ENCODE results near the gene PZP. TPM values are rescaled to one million over a fixed set of nuclear protein-coding genes. Genes with fewer than 3 reads are reported as not detected.
"Not testable (repeated sequence)": the region's sequence is repeated elsewhere in the genome, so short reads cannot be mapped to it uniquely, and the experiment has no call there.

PZP gene
- not detected in 2 replicates for total RNA-seq (2014; rRNA removed; shearing (Covaris generic))

DNA sequence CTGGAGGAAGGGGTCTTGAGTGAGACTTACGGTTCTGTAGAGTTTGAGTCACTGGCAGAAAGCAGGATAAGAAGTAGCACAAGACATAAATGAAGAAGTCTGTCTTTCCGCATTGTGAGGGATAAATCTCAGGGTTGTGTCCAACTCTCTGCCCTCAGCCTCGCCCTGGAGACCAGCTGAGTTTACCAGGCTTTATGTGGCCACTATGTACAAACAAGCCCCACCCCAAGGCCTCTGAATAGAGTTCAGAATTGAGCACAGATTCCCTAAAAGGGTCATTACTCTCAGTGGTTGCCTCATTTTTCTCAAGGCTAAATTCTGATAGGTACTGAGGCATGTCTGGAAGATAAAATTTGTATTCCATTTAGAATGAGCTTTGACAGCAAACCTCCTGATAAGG lies at the start of gene PZP:
PZP (minus strand) TSS at position 167 of the 400 bp plus-strand sequence; CDS start at position 113, 54 bp downstream.
- DNase-seq, result no peak
- Histone ChIP-seq H3K4me3 (ENCODE audit: insufficient read depth, low read depth, low read length) (no peak within 1 kb of the TSS), H3K27me3 (ENCODE audit: control insufficient read depth, insufficient read depth, low read length) (no peaks in the 10 kb centered on the region), H3K36me3 (replicated peaks; ENCODE audit: control insufficient read depth, insufficient read depth, low read length) (no peaks in the 10 kb centered on the region)

- no peak for DNase-seq
- Histone ChIP-seq H3K27me3 (ENCODE audit: control insufficient read depth, insufficient read depth, low read length) (no peaks in the 10 kb centered on the region), H3K4me3 (ENCODE audit: insufficient read depth, low read depth, low read length) (no peak overlapping the region), H3K36me3 (replicated peaks; ENCODE audit: control insufficient read depth, insufficient read depth, low read length) (no peaks in the 10 kb centered on the region)
Observed at GRCh38 chr12:9256758-9257405, 48.7 kb upstream of the PZP start.

DNA sequence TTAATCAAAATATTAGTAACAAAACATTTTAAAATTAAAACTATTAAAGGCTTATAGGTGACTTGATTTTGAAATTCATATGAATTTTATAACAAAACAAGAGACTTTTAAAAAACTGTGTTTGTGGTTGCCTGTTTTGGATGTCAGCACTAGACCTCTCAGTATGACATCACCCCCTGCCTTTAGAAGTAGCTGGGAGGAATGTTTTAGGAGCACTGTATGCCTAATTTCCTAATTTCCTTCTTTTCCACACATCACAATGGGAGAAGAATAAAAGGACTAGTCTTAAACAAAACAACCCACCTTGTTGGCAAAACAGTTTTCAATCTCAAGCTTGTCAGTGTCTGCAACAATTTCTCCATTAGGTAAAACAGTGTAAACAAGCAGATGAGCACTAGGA lies 48.1 kb upstream of the PZP start:
- Histone ChIP-seq H3K4me3 (ENCODE audit: insufficient read depth, low read depth, low read length) (no peak overlapping the region), H3K36me3 (replicated peaks; ENCODE audit: control insufficient read depth, insufficient read depth, low read length) (no peaks in the 10 kb centered on the region)
- DNase-seq, result peak; percentile 54

GRCh38 chr12:9255837-9256236 lies 47.6 kb upstream of the PZP start:
- H3K36me3 ChIP-seq (replicated peaks; ENCODE audit: control insufficient read depth, insufficient read depth, low read length), result no peaks in the 10 kb centered on the region
- no peaks in the 10 kb centered on the region for H3K27me3 ChIP-seq (ENCODE audit: control insufficient read depth, insufficient read depth, low read length)
- DNase-seq, result no peak
- no peak overlapping the region for H3K4me3 ChIP-seq (ENCODE audit: insufficient read depth, low read depth, low read length)

More for the DNA sequence above, 48.1 kb upstream of the PZP start:
- H3K27me3 ChIP-seq (ENCODE audit: control insufficient read depth, insufficient read depth, low read length), result no peaks in the 10 kb centered on the region

GRCh38 chr12:9253464-9253863 lies 45.3 kb upstream of the PZP start:
- no peak overlapping the region for H3K4me3 ChIP-seq (ENCODE audit: insufficient read depth, low read depth, low read length)
- no peaks in the 10 kb centered on the region for H3K36me3 ChIP-seq (replicated peaks; ENCODE audit: control insufficient read depth, insufficient read depth, low read length)
- DNase-seq, result peak; percentile 22
- H3K27me3 ChIP-seq (ENCODE audit: control insufficient read depth, insufficient read depth, low read length), result no peaks in the 10 kb centered on the region

GRCh38 chr12:9252791-9253190 lies 44.6 kb upstream of the PZP start:
- H3K27me3 ChIP-seq (ENCODE audit: control insufficient read depth, insufficient read depth, low read length); DNase-seq; H3K4me3 ChIP-seq (ENCODE audit: insufficient read depth, low read depth, low read length); H3K36me3 ChIP-seq (replicated peaks; ENCODE audit: control insufficient read depth, insufficient read depth, low read length): not testable (repeated sequence)

- H3K36me3 ChIP-seq (replicated peaks; ENCODE audit: control insufficient read depth, insufficient read depth, low read length), result no peaks in the 10 kb centered on the region
- no peaks in the 10 kb centered on the region for H3K27me3 ChIP-seq (ENCODE audit: control insufficient read depth, insufficient read depth, low read length)
- H3K4me3 ChIP-seq (ENCODE audit: insufficient read depth, low read depth, low read length), result no peak overlapping the region
- no peak for DNase-seq
Observed at GRCh38 chr12:9252256-9252655, 44.1 kb upstream of the PZP start.

- H3K27me3 ChIP-seq (ENCODE audit: control insufficient read depth, insufficient read depth, low read length), result no peaks in the 10 kb centered on the region
- DNase-seq, result no peak
- H3K36me3 ChIP-seq (replicated peaks; ENCODE audit: control insufficient read depth, insufficient read depth, low read length), result no peaks in the 10 kb centered on the region
- no peak overlapping the region for H3K4me3 ChIP-seq (ENCODE audit: insufficient read depth, low read depth, low read length)
Observed at GRCh38 chr12:9248435-9248834, 40.2 kb upstream of the PZP start.

- Histone ChIP-seq H3K27me3 (ENCODE audit: control insufficient read depth, insufficient read depth, low read length) (no peaks in the 10 kb centered on the region), H3K36me3 (replicated peaks; ENCODE audit: control insufficient read depth, insufficient read depth, low read length) (no peaks in the 10 kb centered on the region)
- no peak for DNase-seq
Observed at GRCh38 chr12:9244894-9245293, 36.7 kb upstream of the PZP start.

DNA sequence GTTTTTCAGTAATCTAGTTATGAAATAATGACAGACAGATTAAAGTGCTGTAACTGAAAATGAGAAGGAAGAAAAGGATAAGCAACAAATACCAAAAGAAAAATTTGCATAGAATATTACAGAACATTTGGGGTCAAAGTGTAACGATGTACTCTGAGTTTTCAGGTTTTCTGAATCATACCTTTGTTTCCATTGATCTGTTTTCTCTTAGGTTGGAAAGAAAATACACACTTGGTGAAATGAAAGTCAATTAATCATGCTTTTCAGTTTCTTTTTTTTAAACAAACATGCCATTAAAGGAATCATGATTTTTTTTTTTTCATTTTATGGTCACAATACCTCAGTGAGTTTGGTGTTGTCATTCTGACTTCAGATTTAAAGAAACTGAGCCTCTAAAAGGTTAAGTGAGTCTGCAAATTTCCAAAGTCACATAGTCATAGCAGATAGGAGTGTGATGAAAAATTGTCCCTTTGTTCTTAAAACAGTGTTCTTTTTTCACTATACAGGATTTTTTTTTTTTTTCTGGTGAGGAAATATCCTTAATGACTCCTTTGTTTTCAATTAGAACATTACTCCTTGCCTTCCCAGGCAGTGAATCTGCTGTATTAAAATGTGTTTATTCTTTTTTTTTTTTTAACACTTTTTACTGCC lies 35.9 kb upstream of the PZP start:
- Histone ChIP-seq H3K4me3 (ENCODE audit: insufficient read depth, low read depth, low read length) (no peak overlapping the region), H3K36me3 (replicated peaks; ENCODE audit: control insufficient read depth, insufficient read depth, low read length) (no peaks in the 10 kb centered on the region), H3K27me3 (ENCODE audit: control insufficient read depth, insufficient read depth, low read length) (no peaks in the 10 kb centered on the region)
- no peak for DNase-seq

More at GRCh38 chr12:9244894-9245293, 36.7 kb upstream of the PZP start:
- H3K4me3 ChIP-seq (ENCODE audit: insufficient read depth, low read depth, low read length), result no peak overlapping the region

DNA sequence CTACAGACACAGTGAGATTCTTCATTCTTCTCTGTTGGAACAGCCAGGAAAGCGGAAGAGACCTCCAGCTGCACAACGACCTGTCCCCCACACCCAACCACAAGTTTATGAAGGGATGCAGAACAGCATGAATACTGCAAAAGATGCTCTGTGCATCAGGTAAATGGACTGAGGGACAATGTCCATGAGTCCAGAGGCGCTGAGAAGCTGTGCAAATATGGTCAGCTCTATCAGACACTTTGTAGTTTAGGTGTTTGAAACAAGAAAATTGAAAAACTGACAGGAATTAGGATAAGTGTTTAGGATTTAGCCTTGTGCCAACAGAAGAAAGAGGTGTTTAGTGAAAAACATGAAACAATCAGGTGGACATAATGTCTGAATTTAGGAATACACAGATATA lies 33.1 kb upstream of the PZP start:
- no peak overlapping the region for H3K4me3 ChIP-seq (ENCODE audit: insufficient read depth, low read depth, low read length)
- no peaks in the 10 kb centered on the region for H3K36me3 ChIP-seq (replicated peaks; ENCODE audit: control insufficient read depth, insufficient read depth, low read length)
- no peak for DNase-seq
- H3K27me3 ChIP-seq (ENCODE audit: control insufficient read depth, insufficient read depth, low read length), result no peaks in the 10 kb centered on the region

GRCh38 chr12:9240776-9241175 lies 32.6 kb upstream of the PZP start:
- Histone ChIP-seq H3K36me3 (replicated peaks; ENCODE audit: control insufficient read depth, insufficient read depth, low read length) (no peaks in the 10 kb centered on the region), H3K27me3 (ENCODE audit: control insufficient read depth, insufficient read depth, low read length) (no peaks in the 10 kb centered on the region), H3K4me3 (ENCODE audit: insufficient read depth, low read depth, low read length) (no peak overlapping the region)
- no peak for DNase-seq

DNA sequence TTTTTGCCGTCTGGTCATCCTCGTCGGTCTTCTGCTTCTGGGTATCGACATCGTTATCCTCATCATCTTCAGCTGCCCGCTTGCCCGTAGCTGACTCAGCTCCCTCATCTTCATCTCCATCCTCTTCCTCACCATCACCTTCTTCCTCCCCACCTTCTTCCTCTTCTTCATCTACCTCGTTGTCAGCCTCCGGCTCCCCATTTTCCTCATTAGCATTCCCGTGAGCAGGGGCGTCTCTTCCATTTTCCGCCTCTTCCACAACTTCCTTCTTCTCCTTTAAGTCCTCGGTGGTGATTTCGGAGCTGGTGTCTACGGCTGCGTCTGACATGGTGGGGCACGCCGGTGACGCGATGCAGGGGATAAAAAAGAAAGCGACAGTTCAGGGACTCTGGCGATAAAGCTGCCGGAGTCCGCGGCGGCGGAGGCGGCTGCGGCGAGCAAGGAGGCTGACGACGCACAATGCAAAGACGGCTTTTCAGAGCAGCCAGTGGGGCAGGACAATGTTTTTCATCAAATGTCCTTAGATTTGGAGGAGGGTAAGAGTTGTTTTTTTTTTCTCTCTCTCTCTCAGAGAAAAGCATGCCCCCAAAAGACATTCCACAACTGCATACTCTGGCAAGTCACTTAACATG lies 31.9 kb upstream of the PZP start:
- not testable (repeated sequence) for DNase-seq; H3K4me3 ChIP-seq (ENCODE audit: insufficient read depth, low read depth, low read length); H3K27me3 ChIP-seq (ENCODE audit: control insufficient read depth, insufficient read depth, low read length)

DNA sequence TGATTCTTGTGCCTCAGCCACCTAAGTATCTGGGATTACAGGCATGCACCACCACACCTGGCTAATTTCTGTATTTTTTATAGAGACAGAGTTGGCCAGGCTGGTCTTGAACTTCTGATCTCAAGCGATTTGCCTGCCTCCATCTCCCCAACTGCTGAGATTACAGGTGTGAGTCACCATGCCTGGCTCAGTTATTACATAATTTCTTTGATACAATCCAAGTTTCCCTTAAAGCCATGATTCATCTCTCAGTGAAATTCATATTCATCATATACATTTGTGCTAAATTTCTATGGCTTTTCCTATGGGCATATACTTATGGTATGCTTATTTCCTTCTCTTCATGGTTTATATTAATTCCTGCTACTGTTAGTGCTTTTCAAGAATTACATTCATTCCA lies 29.1 kb upstream of the PZP start:
- no peak for DNase-seq
- H3K36me3 ChIP-seq (replicated peaks; ENCODE audit: control insufficient read depth, insufficient read depth, low read length), result no peaks in the 10 kb centered on the region
- H3K4me3 ChIP-seq (ENCODE audit: insufficient read depth, low read depth, low read length), result no peak overlapping the region
- no peaks in the 10 kb centered on the region for H3K27me3 ChIP-seq (ENCODE audit: control insufficient read depth, insufficient read depth, low read length)

More for the DNA sequence above, 31.9 kb upstream of the PZP start:
- H3K36me3 ChIP-seq (replicated peaks; ENCODE audit: control insufficient read depth, insufficient read depth, low read length), result not testable (repeated sequence)

GRCh38 chr12:9235519-9235918 lies 27.3 kb upstream of the PZP start:
- no peaks in the 10 kb centered on the region for H3K36me3 ChIP-seq (replicated peaks; ENCODE audit: control insufficient read depth, insufficient read depth, low read length)
- no peaks in the 10 kb centered on the region for H3K27me3 ChIP-seq (ENCODE audit: control insufficient read depth, insufficient read depth, low read length)
- no peak overlapping the region for H3K4me3 ChIP-seq (ENCODE audit: insufficient read depth, low read depth, low read length)
- DNase-seq, result no peak

Measured in H7 (cell line).